ENCODE measurements around the gene TTLL12.
"Not testable (repeated sequence)": the region's sequence is repeated elsewhere in the genome, so short reads cannot be mapped to it uniquely, and the experiment has no call there.

Gene TTLL12

GRCh38 chr22:43152003-43152356 is 35.0 kb downstream of the TTLL12 start:
- no peak for DNase-seq

GRCh38 chr22:43151251-43152002 is 35.5 kb downstream of the TTLL12 start, which contains the start of gene TSPO:
TSS of gene TSPO (plus strand) at chr22:43151559. CDS start at chr22:43159239, 7,680 bp downstream.
- DNase-seq, result peak; percentile 52

GRCh38 chr22:43150731-43151206 is 36.2 kb downstream of the TTLL12 start:
- DNase-seq, result no peak

GRCh38 chr22:43148581-43148980 is 38.4 kb downstream of the TTLL12 start:
- no peak for DNase-seq

GRCh38 chr22:43147821-43148220 is 39.1 kb downstream of the TTLL12 start:
- DNase-seq, result no peak

- DNase-seq, result not testable (repeated sequence)
These were observed 40.6 kb downstream of the TTLL12 start for GRCh38 chr22:43146332-43146731.

- not testable (repeated sequence) for DNase-seq
These were observed 41.6 kb downstream of the TTLL12 start for GRCh38 chr22:43145371-43145770.

GRCh38 chr22:43144949-43145348 is 42.0 kb downstream of the TTLL12 start:
- no peak for DNase-seq

GRCh38 chr22:43142880-43143562 is 43.9 kb downstream of the TTLL12 start, which contains the start of gene MCAT:
TSS of gene MCAT (minus strand) at chr22:43143398. CDS start at chr22:43143348, 50 bp downstream.
- DNase-seq, result peak; percentile 69

GRCh38 chr22:43136801-43137200 is 50.1 kb downstream of the TTLL12 start:
- no peak for DNase-seq

- peak; percentile 16 for DNase-seq
These were observed 50.7 kb downstream of the TTLL12 start for GRCh38 chr22:43136255-43136654.

GRCh38 chr22:43135565-43135964 is 51.4 kb downstream of the TTLL12 start:
- no peak for DNase-seq

- no peak for DNase-seq
These were observed 52.4 kb downstream of the TTLL12 start for GRCh38 chr22:43134553-43134952.

- DNase-seq, result no peak
These were observed 53.5 kb downstream of the TTLL12 start for GRCh38 chr22:43133401-43133800.

GRCh38 chr22:43131773-43132501 is 55.0 kb downstream of the TTLL12 start:
- no peak for DNase-seq

GRCh38 chr22:43129426-43130425 is 57.2 kb downstream of the TTLL12 start:
- DNase-seq, result no peak

GRCh38 chr22:43128928-43129424 is 58.0 kb downstream of the TTLL12 start:
- DNase-seq, result no peak

- DNase-seq, result no peak
These were observed 58.8 kb downstream of the TTLL12 start for GRCh38 chr22:43128116-43128515.

- DNase-seq, result no peak
These were observed 59.6 kb downstream of the TTLL12 start for GRCh38 chr22:43127166-43127908.

GRCh38 chr22:43126501-43127165 is 60.3 kb downstream of the TTLL12 start:
- DNase-seq, result no peak
